Measurements from ENCODE around the gene BSND. TPM values are rescaled to one million over a fixed set of nuclear protein-coding genes. Genes with fewer than 3 reads are reported as not detected.
A peak's percentile ranks its signal among the peaks of the same experiment; 100 is the strongest.

Gene BSND
- total RNA-seq, 6 donors from 2014 or later: under 0.01 to 0.10 TPM; not detected in 4

DNA sequence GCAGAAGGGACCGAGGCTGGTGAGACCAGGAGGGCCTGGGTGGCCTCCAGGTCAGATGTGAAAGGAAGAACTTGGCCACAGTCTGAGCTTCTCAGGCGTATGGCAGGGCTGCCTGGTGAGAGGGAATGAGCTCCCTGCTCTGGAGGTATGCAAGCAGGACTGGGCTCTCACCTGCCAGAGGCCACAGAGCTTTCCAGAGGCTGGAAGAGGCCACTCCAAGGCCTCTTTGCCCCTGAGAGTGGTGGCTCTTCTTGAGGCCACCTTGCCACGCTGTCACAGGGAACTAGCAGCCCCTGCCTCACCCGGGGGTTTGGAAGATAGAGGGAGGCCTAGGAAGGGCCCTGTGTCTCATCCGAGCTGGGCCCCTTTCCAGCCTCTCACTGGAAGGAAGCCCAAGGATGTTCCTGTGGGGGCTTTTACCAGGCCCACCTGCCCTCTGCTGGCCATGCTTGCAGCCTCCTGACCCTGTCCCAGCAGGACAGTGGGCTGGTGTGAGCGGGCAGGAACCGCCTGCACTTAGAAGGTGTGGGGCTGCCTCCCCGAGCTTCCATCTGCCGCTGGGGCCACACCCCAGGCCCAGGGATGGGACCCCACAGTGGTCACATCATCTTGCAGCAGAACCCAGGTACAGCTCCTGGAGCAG is 50.7 kb downstream of the BSND start:
- Histone ChIP-seq H3K36me3 (peaks cover 0 to 16% (median 2%) of the 10 kb centered on the region in 4 donors), H3K9me3 (no peaks in the 10 kb centered on the region), H3K4me1 (peaks cover 0 to 5% (median 2%) of the 10 kb centered on the region in 4 donors), H3K27ac (no peak overlapping the region), H3K27me3 (no peaks in the 10 kb centered on the region), H3K4me3 (no peak overlapping the region)
- TF ChIP-seq, protein P1, sequence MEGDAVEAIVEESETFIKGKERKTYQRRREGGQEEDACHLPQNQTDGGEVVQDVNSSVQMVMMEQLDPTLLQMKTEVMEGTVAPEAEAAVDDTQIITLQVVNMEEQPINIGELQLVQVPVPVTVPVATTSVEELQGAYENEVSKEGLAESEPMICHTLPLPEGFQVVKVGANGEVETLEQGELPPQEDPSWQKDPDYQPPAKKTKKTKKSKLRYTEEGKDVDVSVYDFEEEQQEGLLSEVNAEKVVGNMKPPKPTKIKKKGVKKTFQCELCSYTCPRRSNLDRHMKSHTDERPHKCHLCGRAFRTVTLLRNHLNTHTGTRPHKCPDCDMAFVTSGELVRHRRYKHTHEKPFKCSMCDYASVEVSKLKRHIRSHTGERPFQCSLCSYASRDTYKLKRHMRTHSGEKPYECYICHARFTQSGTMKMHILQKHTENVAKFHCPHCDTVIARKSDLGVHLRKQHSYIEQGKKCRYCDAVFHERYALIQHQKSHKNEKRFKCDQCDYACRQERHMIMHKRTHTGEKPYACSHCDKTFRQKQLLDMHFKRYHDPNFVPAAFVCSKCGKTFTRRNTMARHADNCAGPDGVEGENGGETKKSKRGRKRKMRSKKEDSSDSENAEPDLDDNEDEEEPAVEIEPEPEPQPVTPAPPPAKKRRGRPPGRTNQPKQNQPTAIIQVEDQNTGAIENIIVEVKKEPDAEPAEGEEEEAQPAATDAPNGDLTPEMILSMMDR (IDR thresholded peaks at IDR 0.05): no peak
- TF ChIP-seq POLR2AphosphoS5 (IDR thresholded peaks at IDR 0.05): no peak
- no peak for TF ChIP-seq EP300 (IDR thresholded peaks at IDR 0.05)
- no peak for TF ChIP-seq POLR2A (IDR thresholded peaks at IDR 0.05)
- DNase-seq (peak in 1 of 2 donors; percentile 52), ATAC-seq (ENCODE audit: low FRiP score in 2 of 2) (no peak)
- WGBS, 2 donors: 82 to 83% methylated on average over 5 to 9 of the region's 9 CpGs

- Histone ChIP-seq H3K4me1 (peaks cover 0 to 5% (median 2%) of the 10 kb centered on the region in 4 donors), H3K27me3 (no peaks in the 10 kb centered on the region), H3K27ac (no peak overlapping the region), H3K4me3 (no peak overlapping the region), H3K36me3 (peaks cover 0 to 16% (median 2%) of the 10 kb centered on the region in 4 donors), H3K9me3 (no peaks in the 10 kb centered on the region)
- no peak for DNase-seq
- no peak for TF ChIP-seq POLR2AphosphoS5 (IDR thresholded peaks at IDR 0.05)
- TF ChIP-seq, protein P1 (IDR thresholded peaks at IDR 0.05): no peak
- no peak for TF ChIP-seq POLR2A (IDR thresholded peaks at IDR 0.05)
- TF ChIP-seq EP300 (IDR thresholded peaks at IDR 0.05): no peak
- ATAC-seq (ENCODE audit: low FRiP score in 2 of 2): no peak
- WGBS, 2 donors: 54 to 60% methylated on average over 4 to 7 of the region's 9 CpGs
Measured at GRCh38 chr1:55049914-55050278, 51.2 kb downstream of the BSND start.

DNA sequence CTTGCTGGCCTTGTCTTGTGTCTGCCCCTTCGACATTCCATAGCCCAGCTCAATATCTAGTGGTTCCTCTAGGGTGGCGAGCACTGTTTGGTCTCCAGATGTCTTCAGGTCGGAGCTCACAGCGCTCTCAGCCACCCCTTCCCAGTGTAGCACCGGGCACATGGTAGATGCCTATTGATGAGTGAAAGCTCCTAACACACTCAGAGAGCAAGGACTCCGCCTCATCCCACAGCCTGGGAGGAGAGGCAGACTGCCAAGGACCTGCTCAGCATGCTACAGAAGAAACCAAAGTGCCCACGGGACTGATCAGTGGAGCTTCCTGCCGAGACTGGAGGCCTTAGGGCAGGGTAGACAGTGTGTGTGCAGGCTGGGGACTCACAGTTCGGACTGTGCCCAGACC is 51.5 kb downstream of the BSND start:
- H3K27ac ChIP-seq: no peak overlapping the region
- H3K4me1 ChIP-seq: peaks cover 0 to 5% (median 2%) of the 10 kb centered on the region in 4 donors
- WGBS, 2 donors: 76 to 82% methylated on average over 4 to 9 of the region's 9 CpGs
- DNase-seq (no peak), ATAC-seq (ENCODE audit: low FRiP score in 2 of 2) (no peak)
- TF ChIP-seq POLR2AphosphoS5 (IDR thresholded peaks at IDR 0.05) (no peak), EP300 (IDR thresholded peaks at IDR 0.05) (no peak), POLR2A (IDR thresholded peaks at IDR 0.05) (no peak)
- TF ChIP-seq, protein P1 (IDR thresholded peaks at IDR 0.05): no peak
- H3K4me3 ChIP-seq: no peak overlapping the region
- H3K9me3 ChIP-seq: no peaks in the 10 kb centered on the region
- H3K27me3 ChIP-seq: no peaks in the 10 kb centered on the region
- peaks cover 0 to 16% (median 2%) of the 10 kb centered on the region in 4 donors for H3K36me3 ChIP-seq

GRCh38 chr1:55051169-55051568 is 52.4 kb downstream of the BSND start:
- Histone ChIP-seq H3K27ac (no peak overlapping the region), H3K4me1 (peaks cover 0 to 5% (median 2%) of the 10 kb centered on the region in 4 donors), H3K9me3 (no peaks in the 10 kb centered on the region), H3K4me3 (no peak overlapping the region), H3K36me3 (peaks cover 0 to 20% (median 2%) of the 10 kb centered on the region in 4 donors), H3K27me3 (no peaks in the 10 kb centered on the region)
- no peak for TF ChIP-seq POLR2A (IDR thresholded peaks at IDR 0.05)
- no peak for TF ChIP-seq EP300 (IDR thresholded peaks at IDR 0.05)
- no peak for TF ChIP-seq POLR2AphosphoS5 (IDR thresholded peaks at IDR 0.05)
- TF ChIP-seq, protein P1 (IDR thresholded peaks at IDR 0.05): no peak
- DNase-seq (no peak), ATAC-seq (ENCODE audit: low FRiP score in 2 of 2) (no peak)
- 90 to 91% methylated on average over 4 to 5 of the region's 5 CpGs for WGBS, 2 donors

DNA sequence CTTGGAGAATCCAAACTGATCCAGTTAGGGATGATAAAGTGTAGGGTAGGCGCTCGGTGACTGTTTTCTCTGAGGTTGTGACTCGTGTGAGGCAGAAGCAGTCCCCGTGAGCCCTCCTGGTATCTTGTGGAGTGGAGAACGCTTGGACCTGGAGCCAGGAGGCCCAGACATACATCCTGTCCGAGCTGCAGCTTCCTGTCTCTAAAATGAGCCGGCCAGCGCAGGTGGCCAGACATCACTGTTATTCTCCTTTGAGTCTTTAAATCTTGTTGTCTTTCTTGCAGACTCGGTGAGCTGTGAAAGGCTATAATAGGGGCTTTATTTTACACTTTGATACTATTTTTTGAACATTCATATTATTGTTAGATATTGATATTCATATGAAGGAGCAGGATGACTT is 52.9 kb downstream of the BSND start:
- ATAC-seq (ENCODE audit: low FRiP score in 2 of 2) (no peak), DNase-seq (no peak)
- H3K27me3 ChIP-seq: no peaks in the 10 kb centered on the region
- 67 to 79% methylated on average over 9 of the region's 9 CpGs for WGBS, 2 donors
- TF ChIP-seq EP300 (IDR thresholded peaks at IDR 0.05): no peak
- no peak for TF ChIP-seq POLR2AphosphoS5 (IDR thresholded peaks at IDR 0.05)
- TF ChIP-seq, protein P1 (IDR thresholded peaks at IDR 0.05): no peak
- TF ChIP-seq POLR2A (IDR thresholded peaks at IDR 0.05): no peak
- no peaks in the 10 kb centered on the region for H3K9me3 ChIP-seq
- peaks cover 0 to 5% (median 2%) of the 10 kb centered on the region in 4 donors for H3K4me1 ChIP-seq
- no peak overlapping the region for H3K4me3 ChIP-seq
- no peak overlapping the region for H3K27ac ChIP-seq
- peaks cover 0 to 24% (median 2%) of the 10 kb centered on the region in 4 donors for H3K36me3 ChIP-seq

All from upper lobe of left lung (tissue), 6 donors.